GM19324 (cell line): ENCODE data around the gene CYP4V2.
"Not testable (repeated sequence)": the region's sequence is repeated elsewhere in the genome, so short reads cannot be mapped to it uniquely, and the experiment has no call there.

Source experiments
- ATAC-seq: cut with Tn5 transposase; IDR thresholded peaks from one replicate; pipeline ENCODE4 v1.9.1; 2021; ENCODE audit warnings: mild to moderate bottlenecking, moderate library complexity; ENCODE audit not compliant: unreplicated experiment, low FRiP score

Gene CYP4V2

GRCh38 chr4:186227744-186228513, 36.6 kb downstream of the CYP4V2 start:
- no peak for ATAC-seq

DNA sequence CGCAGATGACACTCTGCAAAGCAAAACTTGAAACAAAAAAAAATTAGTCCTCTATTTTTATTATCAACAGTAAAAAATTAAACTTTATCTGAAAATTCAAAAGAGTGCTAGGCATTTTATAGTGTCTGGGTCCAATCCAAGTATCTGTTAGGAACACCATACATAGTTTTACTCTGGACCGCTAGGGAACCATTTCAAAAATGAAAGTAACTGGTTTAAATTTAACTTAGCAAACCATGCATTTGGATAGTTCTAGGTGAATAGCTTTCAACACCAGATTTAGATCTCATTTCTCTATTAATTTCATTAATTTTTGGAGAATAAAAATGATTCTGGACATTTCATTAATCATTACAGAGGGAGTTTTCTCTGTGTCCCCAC, 37.1 kb downstream of the CYP4V2 start:
- no peak for ATAC-seq

DNA sequence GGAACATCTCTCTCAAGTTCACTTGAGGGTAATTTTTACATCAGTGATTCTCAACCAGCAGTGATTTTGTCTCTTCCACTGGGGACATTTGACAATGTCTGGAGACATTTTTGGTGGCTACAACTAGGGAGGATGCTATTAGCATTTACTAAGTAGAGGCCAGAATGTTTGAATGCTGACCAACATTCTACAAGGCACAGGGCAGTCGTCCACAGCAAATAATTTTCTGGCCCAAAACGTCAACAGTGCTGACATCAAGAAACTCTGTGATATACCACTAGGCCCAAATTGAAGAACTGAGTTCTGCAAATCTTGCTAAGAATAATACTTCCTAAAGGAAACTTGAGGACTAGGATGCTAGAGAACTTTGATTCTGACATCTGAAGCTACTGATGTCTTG, 43.0 kb downstream of the CYP4V2 start:
- no peak for ATAC-seq

DNA sequence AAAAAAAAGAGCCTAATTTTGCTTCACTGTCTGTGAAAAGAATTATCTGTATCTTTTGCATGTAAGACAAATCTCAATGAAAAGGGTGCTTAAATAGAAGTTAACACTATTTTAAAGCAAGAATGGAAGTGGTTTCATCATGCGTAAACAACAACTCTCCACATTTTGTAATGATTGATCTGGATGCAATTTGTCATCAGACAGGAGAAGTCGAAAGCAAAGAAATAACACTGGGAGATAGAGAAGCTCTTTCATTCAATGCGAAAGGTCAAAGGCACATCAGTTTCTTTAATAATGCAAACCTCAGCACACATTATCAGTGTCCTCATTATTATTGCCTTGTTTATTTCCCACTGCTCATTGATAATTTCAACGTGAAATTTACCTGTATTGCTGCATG, 44.8 kb downstream of the CYP4V2 start:
- ATAC-seq: no peak

DNA sequence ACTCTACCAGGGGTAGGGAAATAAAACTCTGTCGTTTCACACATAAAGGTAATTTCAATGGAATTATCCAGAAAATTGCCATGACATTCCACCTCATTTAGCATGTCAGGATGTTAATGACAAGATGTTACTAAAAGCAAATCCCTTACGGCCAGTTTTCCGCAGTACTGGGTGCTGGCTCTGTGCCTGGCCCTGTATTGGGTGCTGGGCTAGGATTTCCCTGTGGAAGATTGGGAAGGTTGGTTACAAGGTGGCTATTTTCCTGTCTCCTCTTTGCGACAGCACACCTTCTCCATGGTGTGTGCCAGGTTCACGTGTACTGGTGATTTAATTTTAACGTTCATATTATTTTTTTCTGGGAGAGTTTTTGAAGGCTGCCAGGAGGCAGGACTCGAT, 49.1 kb downstream of the CYP4V2 start:
- no peak for ATAC-seq

- ATAC-seq: no peak
Observed at GRCh38 chr4:186240848-186241491, 49.6 kb downstream of the CYP4V2 start.

DNA sequence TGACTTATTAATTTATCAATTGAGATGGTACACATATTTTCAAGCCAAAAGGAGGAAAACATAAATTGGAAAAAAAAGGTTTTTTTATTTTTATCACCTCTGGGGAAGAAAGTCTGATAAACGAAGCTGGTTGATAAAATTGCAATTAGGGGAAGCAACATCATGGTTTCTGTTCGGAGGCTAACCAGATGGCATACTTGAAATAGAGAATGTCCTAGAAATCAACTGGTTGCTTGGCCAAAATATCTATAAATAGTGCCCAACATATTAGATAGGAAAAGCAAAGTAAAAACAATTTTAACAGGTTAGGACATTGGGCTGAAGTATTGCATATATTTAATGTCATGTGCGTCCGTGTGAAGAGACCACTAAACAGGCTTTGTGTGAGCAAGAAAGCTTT, 50.2 kb downstream of the CYP4V2 start:
- no peak for ATAC-seq

GRCh38 chr4:186242031-186242430, 50.7 kb downstream of the CYP4V2 start:
- ATAC-seq: not testable (repeated sequence)

DNA sequence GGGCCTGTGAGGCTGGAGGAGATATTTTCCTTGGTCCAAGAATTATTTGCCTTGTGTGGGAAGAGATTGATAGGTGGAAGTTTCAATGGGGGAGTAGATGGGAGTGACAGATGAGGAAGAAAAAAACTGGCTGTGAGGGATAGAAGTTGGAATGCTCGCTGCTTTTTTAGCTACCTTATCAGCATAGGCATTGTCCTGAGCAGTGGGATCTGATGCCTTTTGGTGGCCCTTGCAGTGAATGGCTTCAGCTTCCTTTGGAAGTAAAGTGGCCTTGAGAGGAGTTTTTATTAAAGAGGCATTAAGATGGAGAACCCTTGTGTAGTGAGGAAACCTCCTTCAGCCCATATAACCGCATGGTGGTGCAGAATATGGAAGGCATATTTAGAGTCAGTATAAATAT, 52.0 kb downstream of the CYP4V2 start:
- ATAC-seq: no peak

DNA sequence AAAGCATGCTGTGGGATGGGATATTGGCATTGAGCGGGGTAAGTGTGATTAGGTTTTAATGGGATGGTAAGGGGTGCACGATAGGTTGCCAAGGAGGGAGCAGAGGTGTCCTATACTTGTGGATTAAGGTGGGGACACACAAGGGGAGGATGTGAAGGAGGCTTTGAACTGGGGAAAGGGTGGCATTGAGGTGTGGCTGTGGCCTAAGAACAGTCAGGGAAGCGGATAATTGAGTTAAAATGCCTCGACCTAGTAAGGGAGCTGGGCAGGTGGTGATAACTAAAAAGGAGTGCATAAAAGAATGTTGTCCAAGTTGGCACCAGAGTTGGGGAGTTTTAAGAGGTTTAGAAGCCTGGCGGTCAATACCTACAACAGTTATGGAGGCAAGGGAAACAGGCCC, 53.5 kb downstream of the CYP4V2 start:
- no peak for ATAC-seq

- not testable (repeated sequence) for ATAC-seq
Observed at GRCh38 chr4:186247062-186247752, 55.8 kb downstream of the CYP4V2 start.

DNA sequence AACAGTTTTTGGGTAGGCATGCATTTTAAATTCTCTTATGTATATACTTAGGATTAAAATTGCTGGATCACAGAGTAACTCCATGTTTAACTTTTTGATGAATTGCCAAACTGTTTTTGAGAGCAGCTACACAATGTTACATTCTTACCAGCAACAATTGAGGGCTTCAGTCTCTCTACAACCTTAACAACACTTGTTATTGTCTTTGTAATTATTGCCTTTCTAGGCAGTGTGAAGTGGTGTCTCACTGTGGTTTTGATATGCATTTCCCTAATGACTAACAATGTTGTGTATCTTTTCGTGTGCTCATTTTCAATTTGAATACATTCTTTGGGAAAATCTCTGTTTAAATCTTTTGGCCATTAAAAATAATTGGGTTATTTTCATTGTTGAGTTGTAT, 57.3 kb downstream of the CYP4V2 start:
- no peak for ATAC-seq

- no peak for ATAC-seq
Observed at GRCh38 chr4:186249785-186250754, 58.7 kb downstream of the CYP4V2 start.

GRCh38 chr4:186250760-186251159, 59.4 kb downstream of the CYP4V2 start:
- no peak for ATAC-seq

GRCh38 chr4:186255122-186255521, 63.8 kb downstream of the CYP4V2 start:
- ATAC-seq: no peak

DNA sequence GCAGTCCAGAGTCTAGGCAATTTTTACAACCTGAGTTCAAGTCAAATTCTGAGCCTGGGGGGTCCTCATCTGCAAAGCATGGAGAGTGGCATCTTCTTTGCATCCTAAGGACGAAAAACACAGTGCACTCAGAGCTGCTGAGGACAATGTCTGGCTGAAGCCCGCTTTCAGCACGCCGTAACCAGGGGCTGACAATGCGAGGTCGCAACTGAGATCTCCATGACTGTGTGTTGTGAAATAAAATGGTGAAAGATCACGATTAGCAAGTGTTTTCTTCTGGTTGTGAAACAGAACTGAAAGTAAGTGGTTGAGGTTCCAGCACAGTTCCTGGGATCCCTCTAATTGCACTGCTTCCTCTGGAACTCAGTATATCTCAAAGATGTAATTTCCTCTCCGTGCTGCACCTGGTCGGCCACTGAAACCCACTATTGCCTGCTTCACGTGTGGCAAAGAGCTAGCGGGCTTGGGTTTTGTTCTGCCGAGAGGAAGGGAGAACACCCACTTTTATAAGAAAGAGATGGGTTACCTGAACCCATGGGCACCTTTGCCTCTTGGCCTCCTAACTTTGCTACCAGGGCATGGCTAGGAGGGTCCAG, 66.9 kb downstream of the CYP4V2 start:
- no peak for ATAC-seq

GRCh38 chr4:186260117-186260503, 68.7 kb downstream of the CYP4V2 start:
- ATAC-seq: no peak
